Astrocyte (in vitro differentiated cells and primary cell): Measurements from ENCODE around the gene MYO7B.

Experiments
- EZH2 ChIP-seq: IDR thresholded peaks from 2 replicates; pipeline ENCODE4 v1.6.1; 2012; ENCODE audit warnings: mild to moderate bottlenecking, low read length, inconsistent platforms; ENCODE audit not compliant: insufficient read depth
- TF ChIP-seq, protein P1 (sequence below): IDR thresholded peaks from 2 replicates; pipeline ENCODE4 v1.5.1; 2011; ENCODE audit warnings: low read depth, mild to moderate bottlenecking, inconsistent platforms, low read length, moderate library complexity; ENCODE audit not compliant: insufficient read depth

DNA sequence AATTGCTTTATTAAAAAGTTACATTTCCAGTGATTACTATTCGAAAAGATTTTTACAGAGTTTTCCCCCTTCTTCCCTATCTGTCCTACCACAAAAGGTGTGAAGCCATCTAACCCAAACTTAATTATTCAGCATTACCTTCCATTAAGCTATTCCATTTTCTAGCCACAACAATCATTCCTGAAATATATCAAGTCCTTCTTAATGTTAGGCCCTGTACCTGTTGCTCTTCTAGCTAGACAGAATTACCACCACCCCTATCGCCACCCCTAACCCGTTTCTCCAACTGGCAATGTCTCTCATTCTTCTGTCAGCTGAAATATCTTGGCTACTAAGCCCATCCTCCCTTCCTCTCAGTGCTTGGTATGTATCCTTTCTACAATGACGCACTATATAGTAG, 23.1 kb upstream of the MYO7B start:
- TF ChIP-seq, protein P1, sequence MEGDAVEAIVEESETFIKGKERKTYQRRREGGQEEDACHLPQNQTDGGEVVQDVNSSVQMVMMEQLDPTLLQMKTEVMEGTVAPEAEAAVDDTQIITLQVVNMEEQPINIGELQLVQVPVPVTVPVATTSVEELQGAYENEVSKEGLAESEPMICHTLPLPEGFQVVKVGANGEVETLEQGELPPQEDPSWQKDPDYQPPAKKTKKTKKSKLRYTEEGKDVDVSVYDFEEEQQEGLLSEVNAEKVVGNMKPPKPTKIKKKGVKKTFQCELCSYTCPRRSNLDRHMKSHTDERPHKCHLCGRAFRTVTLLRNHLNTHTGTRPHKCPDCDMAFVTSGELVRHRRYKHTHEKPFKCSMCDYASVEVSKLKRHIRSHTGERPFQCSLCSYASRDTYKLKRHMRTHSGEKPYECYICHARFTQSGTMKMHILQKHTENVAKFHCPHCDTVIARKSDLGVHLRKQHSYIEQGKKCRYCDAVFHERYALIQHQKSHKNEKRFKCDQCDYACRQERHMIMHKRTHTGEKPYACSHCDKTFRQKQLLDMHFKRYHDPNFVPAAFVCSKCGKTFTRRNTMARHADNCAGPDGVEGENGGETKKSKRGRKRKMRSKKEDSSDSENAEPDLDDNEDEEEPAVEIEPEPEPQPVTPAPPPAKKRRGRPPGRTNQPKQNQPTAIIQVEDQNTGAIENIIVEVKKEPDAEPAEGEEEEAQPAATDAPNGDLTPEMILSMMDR: no peak
- TF ChIP-seq EZH2: no peak
